Activated CD4-positive, alpha-beta memory T cell treated with anti-CD3 and anti-CD28 coated beads, Interleukin-2, amount 10 ng/mL, durations not matched to agents 7 days and 5 days (primary cell): ENCODE results near the gene CRIP2. TPM values are rescaled to one million over a fixed set of nuclear protein-coding genes. Genes with fewer than 3 reads are reported as not detected.

Experiments used
- CTCF ChIA-PET: fragments of 350-600 bp; sonication (Branson Sonifier 250); formaldehyde crosslinking; loops from one replicate; lab custom pipeline; 2021; ENCODE audit warnings: antibody characterized with exemption, inconsistent platforms; lab: Charles Lee
- POLR2A ChIA-PET: fragments of 350-600 bp; sonication (Branson Sonifier 250); formaldehyde crosslinking; loops from one replicate; lab custom pipeline; 2021; ENCODE audit warnings: antibody characterized with exemption; lab: Charles Lee
- DNase-seq: peaks from one replicate; pipeline ENCODE4 v3.0.0-alpha.2; 2020
- H3K27ac Mint-ChIP-seq: one replicate; pipeline ENCODE4 v1.8.0; 2021; ENCODE audit warnings: mild to moderate bottlenecking, mixed read lengths
- H3K27me3 Mint-ChIP-seq: one replicate; pipeline ENCODE4 v1.8.0; 2021; ENCODE audit warnings: mixed read lengths
- H3K36me3 Mint-ChIP-seq: one replicate; pipeline ENCODE4 v1.8.0; 2021; ENCODE audit warnings: low read depth, mixed read lengths
- H3K4me1 Mint-ChIP-seq: one replicate; pipeline ENCODE4 v1.8.0; 2021; ENCODE audit warnings: mixed read lengths
- H3K4me3 Mint-ChIP-seq: one replicate; pipeline ENCODE4 v1.8.0; 2021; ENCODE audit warnings: mild to moderate bottlenecking, mixed read lengths
- H3K9me3 Mint-ChIP-seq: one replicate; pipeline ENCODE4 v1.8.0; 2021; ENCODE audit warnings: mixed read lengths
- total RNA-seq, 2 experiments: library from RNA; stranded (reverse); gene quantifications; one replicate each; pipeline ENCODE4 v1.2.3, GENCODE V29; 2021

CRIP2 gene
- total RNA-seq, 2 experiments from 2014 or later, result 1.8 to 1.9 TPM

DNA sequence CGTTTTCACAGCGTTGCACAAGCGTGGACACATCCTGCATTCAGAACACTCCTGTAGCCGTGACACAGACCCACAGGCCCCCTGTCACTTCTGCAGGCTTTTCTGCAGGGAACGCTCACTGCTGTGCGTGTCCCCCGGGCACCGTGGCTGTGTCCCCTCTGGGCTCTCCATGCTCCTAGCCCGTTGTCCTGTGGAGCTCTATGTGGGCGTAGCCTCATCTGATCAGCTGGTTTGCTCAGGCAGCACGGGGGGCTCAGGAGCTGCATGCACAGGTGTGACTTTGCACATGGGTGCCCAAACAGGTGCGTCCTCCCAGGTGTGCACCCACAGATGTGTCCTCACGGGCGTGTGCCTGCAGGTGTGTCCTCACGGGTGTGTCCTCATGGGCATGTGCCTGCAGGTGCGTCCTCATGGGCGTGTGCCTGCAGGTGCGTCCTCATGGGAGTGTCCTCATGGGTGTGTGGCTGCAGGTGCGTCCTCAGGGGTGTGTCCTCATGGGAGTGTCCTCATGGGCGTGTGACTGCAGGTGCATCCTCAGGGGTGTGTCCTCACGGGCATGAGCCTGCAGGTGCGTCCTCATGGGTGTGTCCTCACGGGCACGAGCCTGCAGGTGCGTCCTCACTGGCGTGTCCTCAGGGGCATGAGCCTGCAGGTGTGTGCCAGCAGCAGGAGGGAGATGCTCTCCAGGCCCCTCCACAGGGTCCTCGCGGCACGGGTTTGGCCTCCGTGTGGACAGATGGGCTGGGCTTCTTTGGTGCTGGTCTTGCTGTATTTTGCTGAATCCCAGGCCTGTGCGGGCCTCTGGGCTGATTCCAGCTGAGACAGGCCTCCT, 37.5 kb upstream of the CRIP2 start:
- POLR2A ChIA-PET, result no interaction called here
- Mint-ChIP-seq H3K9me3 (no peaks in the 10 kb centered on the region), H3K4me1 (peaks cover 6% of the 10 kb centered on the region)

DNA sequence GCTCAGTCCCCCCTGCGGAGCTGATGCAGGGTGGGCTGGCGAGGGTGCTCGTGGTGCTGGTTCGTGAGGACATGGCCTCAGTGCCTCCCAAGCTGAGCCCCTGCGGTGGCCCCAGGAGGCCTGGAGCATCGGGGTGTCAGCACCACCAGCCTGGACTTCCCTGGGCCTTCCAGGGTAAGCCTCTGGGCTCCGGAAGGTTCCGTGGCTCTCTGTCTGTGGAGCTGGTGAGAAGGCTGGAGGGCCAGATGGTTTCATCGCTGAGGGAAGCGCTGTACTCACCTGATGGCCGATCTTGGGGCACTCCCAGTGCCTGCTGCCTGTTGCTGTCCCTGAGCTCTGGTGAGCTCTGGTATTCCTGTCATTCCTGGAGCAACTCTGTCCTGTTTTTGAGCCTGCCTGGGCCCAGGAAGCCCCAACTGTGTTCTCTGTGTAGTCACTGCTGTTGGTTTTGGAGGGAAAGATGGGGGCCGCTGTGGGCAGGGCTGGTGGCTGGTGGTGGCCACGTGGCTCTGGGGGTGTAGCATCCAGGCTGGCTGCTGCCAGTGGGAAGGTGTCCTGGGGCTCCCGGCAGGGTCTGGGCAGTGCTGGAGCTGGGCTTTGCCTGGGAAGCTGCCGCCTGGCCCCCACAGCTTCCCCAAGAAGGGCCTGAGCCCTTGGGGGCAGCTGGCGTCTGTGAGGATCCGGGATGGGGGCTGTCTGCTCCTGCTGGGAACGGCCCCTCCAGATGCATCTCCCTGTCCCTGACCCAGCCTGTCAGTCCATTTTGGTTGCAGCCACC, 36.7 kb upstream of the CRIP2 start:
- ChIA-PET POLR2A (no interaction called here), CTCF (no interaction called here)
- no peak overlapping the region for H3K27ac Mint-ChIP-seq
- no peak for DNase-seq
- H3K4me1 Mint-ChIP-seq, result peaks cover 6% of the 10 kb centered on the region
- no peaks in the 10 kb centered on the region for H3K9me3 Mint-ChIP-seq
- H3K4me3 Mint-ChIP-seq, result no peak overlapping the region
- no peaks in the 10 kb centered on the region for H3K27me3 Mint-ChIP-seq
- H3K36me3 Mint-ChIP-seq, result peaks cover 6% of the 10 kb centered on the region

More for the DNA sequence above, 37.5 kb upstream of the CRIP2 start:
- no peaks in the 10 kb centered on the region for H3K27me3 Mint-ChIP-seq
- DNase-seq, result no peak
- H3K4me3 Mint-ChIP-seq, result no peak overlapping the region
- H3K27ac Mint-ChIP-seq, result no peak overlapping the region
- peaks cover 6% of the 10 kb centered on the region for H3K36me3 Mint-ChIP-seq
- CTCF ChIA-PET, result no interaction called here

DNA sequence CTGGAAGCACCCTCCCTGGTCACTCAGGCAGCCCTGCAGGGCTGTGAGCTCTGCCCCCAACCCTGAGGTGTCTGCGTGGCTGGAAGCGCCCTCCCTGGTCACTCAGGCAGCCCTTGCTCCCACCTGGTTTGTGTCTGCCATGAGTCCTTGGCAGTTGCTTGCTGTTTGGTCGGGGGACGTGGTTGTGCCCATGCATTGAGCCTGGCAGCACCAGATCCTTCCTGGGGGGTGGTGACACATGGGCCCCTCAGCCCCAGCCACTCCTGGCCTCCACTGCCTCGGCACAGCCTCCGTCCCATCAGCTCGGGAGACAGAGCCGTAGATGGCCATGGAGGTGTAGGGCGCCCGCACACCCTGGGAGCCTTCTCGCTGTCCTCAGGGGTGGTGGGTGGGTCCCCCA, 35.4 kb upstream of the CRIP2 start:
- DNase-seq, result no peak
- Mint-ChIP-seq H3K4me3 (no peak overlapping the region), H3K27ac (no peak overlapping the region), H3K27me3 (no peaks in the 10 kb centered on the region), H3K36me3 (peaks cover 6% of the 10 kb centered on the region), H3K9me3 (no peaks in the 10 kb centered on the region), H3K4me1 (peaks cover 6% of the 10 kb centered on the region)
- CTCF ChIA-PET, result no interaction called here
- POLR2A ChIA-PET, result no interaction called here

DNA sequence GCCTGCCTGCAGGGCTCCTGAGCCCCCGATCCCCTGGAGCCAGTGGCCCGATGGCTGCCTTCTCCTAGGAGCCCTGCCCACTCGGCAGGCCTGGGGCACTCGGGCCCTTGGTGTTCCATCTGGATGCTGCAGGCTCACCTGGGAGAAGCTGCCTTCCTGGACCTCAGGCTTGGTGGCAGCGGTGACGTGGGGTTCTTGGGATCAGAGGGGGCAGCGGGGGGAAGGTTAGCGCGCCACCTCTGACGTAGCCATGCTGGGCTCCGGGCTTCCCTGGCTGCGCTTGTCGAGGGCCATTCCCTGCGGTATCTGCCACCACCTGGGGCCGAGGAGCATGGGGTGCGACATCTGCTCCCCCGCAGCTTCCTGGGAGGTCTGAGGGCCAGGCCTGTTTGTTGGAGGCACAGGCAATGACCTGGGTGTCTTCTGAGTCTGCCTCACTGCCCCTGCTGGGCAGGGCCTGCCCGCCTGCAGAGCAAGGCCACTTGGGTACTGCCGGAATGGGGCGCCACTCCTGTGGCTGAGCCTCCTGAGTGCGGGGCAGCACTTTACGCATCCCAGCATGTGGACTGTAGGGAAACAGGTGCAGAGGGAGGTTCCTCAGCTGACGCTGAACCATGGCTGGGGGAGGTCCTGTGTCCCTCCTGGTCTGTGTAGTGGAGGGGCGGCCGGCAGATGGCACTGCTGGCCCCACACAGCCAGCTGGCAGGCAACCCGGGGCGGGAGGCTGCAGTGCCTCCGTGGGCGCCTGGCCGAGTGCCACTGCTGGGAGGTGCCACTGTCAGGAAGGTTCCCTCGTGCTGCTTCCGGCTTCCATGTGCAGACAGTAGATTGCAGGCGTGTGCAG, 34.7 kb upstream of the CRIP2 start:
- Mint-ChIP-seq H3K9me3 (no peaks in the 10 kb centered on the region), H3K27me3 (no peaks in the 10 kb centered on the region), H3K4me1 (peaks cover 3% of the 10 kb centered on the region), H3K4me3 (no peak overlapping the region), H3K27ac (no peak overlapping the region), H3K36me3 (peaks cover 5% of the 10 kb centered on the region)
- ChIA-PET CTCF (no interaction called here), POLR2A (no interaction called here)
- no peak for DNase-seq

DNA sequence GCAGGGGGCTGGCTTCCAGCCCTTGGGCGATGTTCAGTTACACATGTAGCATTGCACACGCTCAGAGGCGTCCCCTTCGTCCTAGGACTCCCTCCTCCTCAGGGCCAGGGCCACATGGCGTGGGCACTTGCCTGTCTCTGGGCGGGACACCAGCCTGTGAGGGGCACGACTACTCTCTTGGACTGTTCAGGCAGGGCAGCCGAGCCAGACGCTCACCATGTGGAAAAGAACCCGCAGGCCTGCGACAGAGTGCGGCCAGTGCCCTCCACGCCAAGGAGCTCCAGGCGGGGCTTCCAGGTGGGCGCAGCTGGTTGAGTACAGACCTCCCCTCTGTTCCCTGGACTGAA, 34.1 kb upstream of the CRIP2 start:
- no peak overlapping the region for H3K27ac Mint-ChIP-seq
- CTCF ChIA-PET, result no interaction called here
- POLR2A ChIA-PET, result no interaction called here
- DNase-seq, result no peak
- peaks cover 4% of the 10 kb centered on the region for H3K36me3 Mint-ChIP-seq
- no peaks in the 10 kb centered on the region for H3K9me3 Mint-ChIP-seq
- no peaks in the 10 kb centered on the region for H3K27me3 Mint-ChIP-seq
- H3K4me1 Mint-ChIP-seq, result peaks cover 2% of the 10 kb centered on the region
- no peak overlapping the region for H3K4me3 Mint-ChIP-seq

DNA sequence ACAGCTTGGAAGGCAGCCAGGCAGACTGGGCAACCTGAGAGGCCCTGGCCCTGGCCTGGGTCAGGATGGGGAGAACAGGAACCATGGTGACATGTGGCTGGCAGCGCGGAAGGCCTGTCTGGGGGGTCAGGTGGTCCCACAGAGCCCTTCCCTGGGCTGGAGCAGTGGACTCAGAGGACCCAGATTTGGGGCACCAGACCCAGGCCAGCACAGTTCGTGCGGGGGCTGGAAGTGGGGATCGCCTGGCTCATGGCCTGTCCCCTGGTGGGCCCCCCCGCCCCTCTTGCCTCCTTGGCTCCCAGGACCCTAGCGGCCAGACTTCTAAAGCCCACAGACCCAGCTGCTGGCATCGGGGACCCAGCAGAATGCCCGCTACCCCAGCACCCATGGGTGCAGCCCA, 33.6 kb upstream of the CRIP2 start:
- DNase-seq, result no peak
- Mint-ChIP-seq H3K36me3 (peaks cover 4% of the 10 kb centered on the region), H3K27ac (no peak overlapping the region), H3K4me1 (no peaks in the 10 kb centered on the region), H3K27me3 (no peaks in the 10 kb centered on the region), H3K4me3 (no peak overlapping the region), H3K9me3 (no peaks in the 10 kb centered on the region)
- ChIA-PET CTCF (no interaction called here), POLR2A (no interaction called here)

DNA sequence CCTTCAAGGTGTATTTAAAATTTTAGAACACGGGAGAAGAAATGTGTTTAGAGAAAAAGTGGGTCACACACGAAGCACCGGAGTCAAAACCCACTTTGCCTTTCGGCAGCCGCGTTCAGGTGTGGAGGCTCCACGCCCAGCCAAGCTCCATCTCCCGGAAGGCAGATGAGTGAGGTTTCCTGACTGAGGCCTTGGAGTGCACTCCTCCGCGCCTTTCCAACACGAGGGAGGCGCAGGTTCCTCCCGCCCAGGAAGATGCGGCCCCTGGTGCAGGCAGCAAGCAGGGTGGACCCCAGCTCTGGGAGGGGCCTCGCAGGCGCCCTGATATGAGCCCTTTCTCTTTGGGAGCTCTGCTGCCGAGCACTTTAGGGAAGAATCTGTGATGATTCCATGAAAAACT, 32.5 kb upstream of the CRIP2 start:
- Mint-ChIP-seq H3K27me3 (no peaks in the 10 kb centered on the region), H3K9me3 (no peaks in the 10 kb centered on the region)

DNA sequence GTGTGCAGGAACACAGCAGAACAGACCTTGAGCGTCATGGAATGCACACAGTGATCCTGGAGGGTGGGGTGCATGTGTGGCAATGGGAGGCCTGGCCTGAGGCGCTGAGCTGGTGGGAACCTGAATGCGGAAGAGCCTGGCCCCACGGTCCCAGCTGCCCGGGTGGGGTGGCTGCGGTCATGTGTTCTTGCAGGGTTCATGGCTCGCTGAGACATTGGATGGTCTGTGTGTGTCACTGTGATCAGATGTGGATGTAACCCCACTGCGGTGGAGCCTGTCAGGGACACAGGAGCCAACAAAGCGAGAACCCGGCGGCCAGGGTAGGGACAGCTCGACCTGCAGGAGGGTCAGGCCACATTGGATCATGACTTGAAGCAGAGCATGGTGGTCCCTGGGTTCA, 31.8 kb upstream of the CRIP2 start:
- no peak overlapping the region for H3K27ac Mint-ChIP-seq
- CTCF ChIA-PET, result no interaction called here
- no peaks in the 10 kb centered on the region for H3K4me1 Mint-ChIP-seq
- POLR2A ChIA-PET, result no interaction called here
- no peaks in the 10 kb centered on the region for H3K27me3 Mint-ChIP-seq
- peaks cover 4% of the 10 kb centered on the region for H3K36me3 Mint-ChIP-seq
- no peak for DNase-seq
- H3K4me3 Mint-ChIP-seq, result no peak overlapping the region
- no peaks in the 10 kb centered on the region for H3K9me3 Mint-ChIP-seq

More for the DNA sequence above, 32.5 kb upstream of the CRIP2 start:
- no peak for DNase-seq
- H3K27ac Mint-ChIP-seq, result no peak overlapping the region
- H3K4me3 Mint-ChIP-seq, result no peak overlapping the region
- no peaks in the 10 kb centered on the region for H3K4me1 Mint-ChIP-seq
- H3K36me3 Mint-ChIP-seq, result peaks cover 4% of the 10 kb centered on the region
- CTCF ChIA-PET, result no interaction called here
- POLR2A ChIA-PET, result no interaction called here

DNA sequence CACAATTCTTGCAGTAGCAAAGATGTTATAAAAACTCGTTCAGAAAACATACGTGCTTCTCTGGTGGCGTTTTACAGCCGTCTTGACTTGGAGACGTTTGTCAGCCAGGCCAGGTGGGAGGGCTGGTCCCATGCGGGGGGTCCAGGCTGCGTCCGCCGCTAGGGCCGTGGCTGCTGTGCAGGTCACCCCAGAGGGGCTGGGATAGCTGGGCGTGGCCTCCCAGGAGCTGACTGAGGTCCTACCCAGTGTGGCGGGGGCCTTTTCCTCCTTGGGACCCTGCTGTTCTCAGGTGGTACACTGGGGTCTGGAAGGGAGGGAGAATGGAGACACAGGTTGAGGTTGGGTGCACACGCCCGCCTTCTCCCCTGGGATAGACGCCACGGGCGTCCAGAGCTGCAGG, 29.8 kb upstream of the CRIP2 start:
- Mint-ChIP-seq H3K27me3 (no peaks in the 10 kb centered on the region), H3K4me3 (no peak overlapping the region), H3K9me3 (no peaks in the 10 kb centered on the region), H3K4me1 (no peaks in the 10 kb centered on the region), H3K27ac (no peak overlapping the region), H3K36me3 (peaks cover 4% of the 10 kb centered on the region)
- DNase-seq, result no peak
- ChIA-PET CTCF (no interaction called here), POLR2A (no interaction called here)

DNA sequence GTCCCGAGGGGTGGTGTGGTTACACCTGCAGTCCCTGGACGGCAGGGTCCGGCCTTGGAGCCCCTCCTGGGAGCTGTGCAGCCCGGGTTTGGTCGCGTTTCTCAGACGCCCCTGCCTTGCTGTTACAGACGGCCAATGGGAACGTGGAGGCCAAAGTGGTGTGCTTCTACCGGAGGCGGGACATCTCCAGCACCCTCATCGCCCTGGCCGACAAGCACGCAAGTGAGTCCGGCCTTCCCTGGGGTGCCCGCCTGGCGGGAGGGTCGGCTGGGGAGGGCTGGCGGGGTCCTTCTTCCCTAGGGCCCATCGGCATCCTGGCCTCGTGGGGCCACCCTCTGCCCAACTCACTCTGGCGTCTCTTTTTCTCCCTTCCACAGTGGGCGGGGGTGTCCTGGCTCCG, 29.3 kb upstream of the CRIP2 start:
- Mint-ChIP-seq H3K36me3 (peaks cover 4% of the 10 kb centered on the region), H3K27ac (no peak overlapping the region), H3K4me1 (no peaks in the 10 kb centered on the region), H3K9me3 (no peaks in the 10 kb centered on the region), H3K4me3 (no peak overlapping the region), H3K27me3 (no peaks in the 10 kb centered on the region)
- POLR2A ChIA-PET, result no interaction called here
- CTCF ChIA-PET, result no interaction called here
- no peak for DNase-seq

DNA sequence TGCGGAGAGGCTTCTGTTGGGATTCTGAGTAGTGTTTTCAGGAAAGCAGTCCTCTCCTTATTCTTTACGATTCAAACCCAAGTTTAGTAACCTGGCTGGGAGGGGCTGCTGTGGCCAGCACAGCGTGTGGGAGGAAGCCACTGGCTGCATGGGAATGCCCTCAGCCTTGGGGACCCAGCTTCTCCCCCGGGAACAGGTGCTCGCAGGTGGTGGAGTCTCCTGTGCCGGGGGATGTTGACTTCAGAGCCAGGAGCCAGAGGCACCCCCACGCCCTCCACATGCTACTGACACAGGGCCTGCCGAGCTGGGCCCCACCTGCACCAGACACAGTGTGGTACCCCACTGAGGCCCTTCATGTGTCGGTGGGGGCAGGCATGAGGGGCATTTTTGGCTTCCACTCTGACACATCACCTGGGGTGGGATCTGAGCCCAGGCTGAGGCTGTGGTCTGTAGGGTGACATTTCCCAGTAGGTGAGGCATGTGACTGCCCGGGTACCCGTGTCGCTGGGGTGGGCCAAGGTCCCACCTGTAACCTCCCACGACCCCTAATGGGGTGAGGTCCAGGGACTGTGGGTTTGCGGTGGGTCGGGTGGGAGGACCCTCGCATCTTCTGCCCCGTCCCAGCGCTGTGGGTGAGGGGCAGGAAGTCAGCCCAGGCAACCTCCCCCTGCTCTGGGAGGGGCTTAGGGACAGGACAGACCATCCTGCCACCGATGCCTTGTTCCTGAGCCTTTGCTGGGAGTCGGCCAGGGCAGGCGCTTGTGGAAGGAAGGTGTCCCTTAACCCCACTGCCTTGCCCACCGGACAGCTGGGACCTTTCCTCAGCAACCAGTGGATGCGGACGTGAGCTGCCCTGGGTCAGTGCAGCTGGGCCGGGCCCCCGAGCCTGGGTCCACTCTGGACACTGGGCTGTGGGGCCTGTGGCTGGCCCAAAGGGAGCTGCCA, 28.4 kb upstream of the CRIP2 start:
- CTCF ChIA-PET, result no interaction called here
- H3K27ac Mint-ChIP-seq, result no peak overlapping the region
- no peaks in the 10 kb centered on the region for H3K9me3 Mint-ChIP-seq

DNA sequence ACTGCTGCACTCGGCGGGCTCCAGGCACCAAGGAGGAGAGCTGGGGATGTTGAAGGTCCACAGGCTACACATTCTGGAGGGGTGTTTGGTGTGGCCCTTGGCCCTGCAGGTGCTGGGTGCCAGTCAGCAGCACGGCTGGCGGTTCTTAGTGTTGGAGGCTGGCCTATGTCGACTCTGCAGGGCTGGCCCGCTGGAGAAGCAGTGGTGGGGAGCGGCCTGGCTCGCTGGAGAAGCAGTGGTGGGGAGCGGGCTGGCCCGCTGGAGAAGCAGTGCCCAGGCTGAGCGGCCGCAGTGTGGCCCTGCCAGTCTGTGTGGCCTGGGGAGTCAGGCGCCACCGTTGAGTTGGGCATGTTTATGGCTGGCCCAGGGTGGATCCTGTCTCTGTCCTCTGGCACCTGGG, 27.6 kb upstream of the CRIP2 start:
- Mint-ChIP-seq H3K36me3 (peaks cover under 1% of the 10 kb centered on the region), H3K27ac (no peak overlapping the region), H3K4me3 (no peak overlapping the region), H3K27me3 (no peaks in the 10 kb centered on the region), H3K4me1 (no peaks in the 10 kb centered on the region), H3K9me3 (no peaks in the 10 kb centered on the region)
- ChIA-PET CTCF (no interaction called here), POLR2A (no interaction called here)
- DNase-seq, result no peak

More for the DNA sequence above, 28.4 kb upstream of the CRIP2 start:
- H3K4me1 Mint-ChIP-seq, result no peaks in the 10 kb centered on the region
- POLR2A ChIA-PET, result no interaction called here
- DNase-seq, result no peak
- H3K36me3 Mint-ChIP-seq, result peaks cover 4% of the 10 kb centered on the region
- H3K27me3 Mint-ChIP-seq, result no peaks in the 10 kb centered on the region
- no peak overlapping the region for H3K4me3 Mint-ChIP-seq
